Lower lobe of right lung (tissue), 2 donors: ENCODE data around the gene SOAT2. TPM values are rescaled to one million over a fixed set of nuclear protein-coding genes. Genes with fewer than 3 reads are reported as not detected.

ENCODE experiments used
- ATAC-seq, 2 donors: fragments of 200-7000 bp; cut with Tn5 transposase; one replicate each; pipeline ENCODE4 v1.9.1; 2020 to 2022; ENCODE audit warnings: mild to moderate bottlenecking in 2 of 2, moderate library complexity in 2 of 2
- DNase-seq: peaks from one replicate; pipeline ENCODE4 v3.0.0-alpha.2; 2020
- H3K27ac ChIP-seq: fragments of 200-600 bp; one replicate; pipeline ENCODE4 v1.8.0; 2022
- H3K27me3 ChIP-seq: fragments of 200-600 bp; one replicate; pipeline ENCODE4 v1.8.0; 2022; ENCODE audit warnings: low read depth
- H3K36me3 ChIP-seq: fragments of 200-600 bp; one replicate; pipeline ENCODE4 v1.8.0; 2022; ENCODE audit warnings: mild to moderate bottlenecking
- H3K4me1 ChIP-seq: fragments of 200-600 bp; one replicate; pipeline ENCODE4 v1.8.0; 2022
- H3K4me3 ChIP-seq: fragments of 200-600 bp; one replicate; pipeline ENCODE4 v1.8.0; 2022; ENCODE audit warnings: mild to moderate bottlenecking
- H3K9me3 ChIP-seq: fragments of 200-600 bp; one replicate; pipeline ENCODE4 v1.8.0; 2022
- intact Hi-C: fragments of 100-400 bp; cut with DNase I; formaldehyde crosslinking; loops from one replicate; pipeline ENCODE4 v1.11.0; 2022
- total RNA-seq: library from RNA; stranded (reverse); fragmentation: NEBNext Ultra II Directional; extraction: Animal tissue kit (Norgen Biotek cat#: 25700); gene quantifications from one replicate; pipeline ENCODE4 v1.2.1, GENCODE V29; 2021
- TF ChIP-seq, protein P1 (sequence below): fragments of 200-600 bp; IDR thresholded peaks from one replicate; pipeline ENCODE4 v1.8.0; 2022; ENCODE audit warnings: antibody characterized with exemption, mild to moderate bottlenecking
- donor health status: DM: no; HTN: yes; CAD: no; lungs with severe emphysema.

Gene SOAT2
- total RNA-seq, 1 donor from 2014 or later = not detected

DNA sequence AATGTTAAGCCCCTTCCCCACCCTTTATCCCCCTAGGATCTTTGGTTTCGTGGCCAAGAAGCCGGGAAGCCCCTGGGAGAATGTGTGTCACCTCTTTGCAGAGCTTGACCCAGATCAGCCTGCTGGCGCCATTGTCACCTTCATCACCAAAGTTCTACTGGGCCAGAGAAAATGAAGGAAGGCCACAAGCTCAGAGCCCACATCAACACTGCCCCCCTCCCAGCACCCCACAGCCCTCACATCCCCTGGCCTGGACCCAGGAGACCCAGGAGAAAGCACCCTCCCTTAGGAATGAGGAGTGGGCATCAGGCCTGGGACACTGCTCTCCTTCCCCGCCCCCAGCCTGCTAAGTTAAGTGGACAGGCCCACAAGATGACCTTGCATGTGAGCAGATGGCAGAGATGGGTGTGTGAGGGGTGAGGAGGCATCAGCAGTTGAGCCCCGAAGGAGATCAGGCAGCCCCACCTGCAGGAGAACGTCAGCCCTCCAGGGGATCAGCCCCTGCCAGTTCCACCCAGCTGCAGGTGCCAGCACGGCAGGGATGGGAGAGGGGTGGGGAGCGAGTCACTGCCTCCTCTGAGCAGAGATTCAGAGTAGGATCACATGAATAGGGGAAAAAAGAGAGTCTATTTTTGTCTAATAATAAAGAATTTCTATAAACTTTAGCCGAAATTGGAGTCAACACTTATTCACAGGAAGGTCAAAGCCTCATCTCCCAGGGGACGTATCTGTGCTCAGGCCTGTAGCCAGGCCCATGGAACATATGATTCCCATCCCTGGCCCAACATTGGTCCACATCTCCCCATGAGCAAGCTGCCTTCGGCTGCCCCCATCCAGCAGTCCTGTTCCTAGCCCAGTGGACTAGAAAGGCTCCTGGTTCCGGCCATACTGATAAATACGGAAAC is 39.3 kb upstream of the SOAT2 start:
- DNase-seq (no peak), ATAC-seq (no peak)
- Histone ChIP-seq H3K27ac (peak overlapping the region; percentile 24), H3K4me3 (no peak overlapping the region), H3K4me1 (peaks cover 53% of the 10 kb centered on the region), H3K36me3 (peaks cover 99% of the 10 kb centered on the region), H3K9me3 (no peaks in the 10 kb centered on the region), H3K27me3 (no peaks in the 10 kb centered on the region)
- intact Hi-C loops = no loop called here
- TF ChIP-seq, protein P1, sequence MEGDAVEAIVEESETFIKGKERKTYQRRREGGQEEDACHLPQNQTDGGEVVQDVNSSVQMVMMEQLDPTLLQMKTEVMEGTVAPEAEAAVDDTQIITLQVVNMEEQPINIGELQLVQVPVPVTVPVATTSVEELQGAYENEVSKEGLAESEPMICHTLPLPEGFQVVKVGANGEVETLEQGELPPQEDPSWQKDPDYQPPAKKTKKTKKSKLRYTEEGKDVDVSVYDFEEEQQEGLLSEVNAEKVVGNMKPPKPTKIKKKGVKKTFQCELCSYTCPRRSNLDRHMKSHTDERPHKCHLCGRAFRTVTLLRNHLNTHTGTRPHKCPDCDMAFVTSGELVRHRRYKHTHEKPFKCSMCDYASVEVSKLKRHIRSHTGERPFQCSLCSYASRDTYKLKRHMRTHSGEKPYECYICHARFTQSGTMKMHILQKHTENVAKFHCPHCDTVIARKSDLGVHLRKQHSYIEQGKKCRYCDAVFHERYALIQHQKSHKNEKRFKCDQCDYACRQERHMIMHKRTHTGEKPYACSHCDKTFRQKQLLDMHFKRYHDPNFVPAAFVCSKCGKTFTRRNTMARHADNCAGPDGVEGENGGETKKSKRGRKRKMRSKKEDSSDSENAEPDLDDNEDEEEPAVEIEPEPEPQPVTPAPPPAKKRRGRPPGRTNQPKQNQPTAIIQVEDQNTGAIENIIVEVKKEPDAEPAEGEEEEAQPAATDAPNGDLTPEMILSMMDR = no peak

DNA sequence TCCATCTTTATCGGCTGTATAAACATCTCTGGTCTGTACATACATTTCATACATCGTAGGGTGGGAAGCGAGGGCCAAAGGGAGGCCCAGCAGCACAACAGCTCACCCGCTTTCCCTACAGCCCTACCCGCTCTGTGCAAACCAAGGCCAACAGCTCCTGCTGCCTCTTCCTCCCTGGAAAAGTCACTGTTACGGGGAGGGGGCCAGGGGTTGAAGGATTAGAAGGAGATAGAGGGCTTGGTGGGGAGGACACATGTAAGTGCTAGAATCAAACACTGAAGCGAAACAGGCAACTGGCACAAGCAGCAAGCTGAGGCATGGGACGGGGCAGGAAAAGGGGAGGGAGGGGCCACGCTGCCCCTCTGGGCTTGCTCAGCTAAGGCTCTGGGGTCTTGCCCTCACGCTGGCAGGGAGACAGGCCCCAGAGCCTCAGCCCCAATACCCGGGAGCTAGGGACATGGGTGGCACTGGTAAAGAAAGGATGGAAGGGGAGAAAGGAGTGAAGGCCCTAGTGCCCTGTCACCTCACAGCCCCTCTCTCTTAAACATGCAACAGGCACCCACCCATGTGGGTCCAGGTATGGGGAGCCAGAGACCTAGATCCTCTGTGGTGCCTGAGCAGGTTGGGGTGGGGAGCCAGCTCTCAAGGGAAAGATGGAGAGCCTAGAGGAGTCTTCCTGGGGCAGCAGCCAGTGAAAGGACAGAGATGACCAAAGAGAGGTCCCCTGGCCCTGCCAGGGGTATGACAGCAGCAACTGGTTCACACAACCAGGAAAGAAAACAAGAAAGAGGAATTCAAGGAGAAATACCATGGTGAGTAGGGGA is 38.5 kb upstream of the SOAT2 start:
- DNase-seq (no peak), ATAC-seq (no peak)
- Histone ChIP-seq H3K4me1 (peaks cover 50% of the 10 kb centered on the region), H3K9me3 (no peaks in the 10 kb centered on the region), H3K36me3 (peaks cover 90% of the 10 kb centered on the region), H3K4me3 (no peak overlapping the region), H3K27me3 (no peaks in the 10 kb centered on the region), H3K27ac (peak overlapping the region; percentile 24)
- TF ChIP-seq, protein P1 = no peak
- intact Hi-C loops = no loop called here

GRCh38 chr12:53065470-53065869 is 37.8 kb upstream of the SOAT2 start:
- ATAC-seq (no peak), DNase-seq (no peak)
- Histone ChIP-seq H3K36me3 (peaks cover 89% of the 10 kb centered on the region), H3K4me1 (peaks cover 50% of the 10 kb centered on the region), H3K9me3 (no peaks in the 10 kb centered on the region), H3K27ac (no peak overlapping the region), H3K27me3 (no peaks in the 10 kb centered on the region), H3K4me3 (no peak overlapping the region)
- TF ChIP-seq, protein P1 = no peak
- intact Hi-C loops = no loop called here

DNA sequence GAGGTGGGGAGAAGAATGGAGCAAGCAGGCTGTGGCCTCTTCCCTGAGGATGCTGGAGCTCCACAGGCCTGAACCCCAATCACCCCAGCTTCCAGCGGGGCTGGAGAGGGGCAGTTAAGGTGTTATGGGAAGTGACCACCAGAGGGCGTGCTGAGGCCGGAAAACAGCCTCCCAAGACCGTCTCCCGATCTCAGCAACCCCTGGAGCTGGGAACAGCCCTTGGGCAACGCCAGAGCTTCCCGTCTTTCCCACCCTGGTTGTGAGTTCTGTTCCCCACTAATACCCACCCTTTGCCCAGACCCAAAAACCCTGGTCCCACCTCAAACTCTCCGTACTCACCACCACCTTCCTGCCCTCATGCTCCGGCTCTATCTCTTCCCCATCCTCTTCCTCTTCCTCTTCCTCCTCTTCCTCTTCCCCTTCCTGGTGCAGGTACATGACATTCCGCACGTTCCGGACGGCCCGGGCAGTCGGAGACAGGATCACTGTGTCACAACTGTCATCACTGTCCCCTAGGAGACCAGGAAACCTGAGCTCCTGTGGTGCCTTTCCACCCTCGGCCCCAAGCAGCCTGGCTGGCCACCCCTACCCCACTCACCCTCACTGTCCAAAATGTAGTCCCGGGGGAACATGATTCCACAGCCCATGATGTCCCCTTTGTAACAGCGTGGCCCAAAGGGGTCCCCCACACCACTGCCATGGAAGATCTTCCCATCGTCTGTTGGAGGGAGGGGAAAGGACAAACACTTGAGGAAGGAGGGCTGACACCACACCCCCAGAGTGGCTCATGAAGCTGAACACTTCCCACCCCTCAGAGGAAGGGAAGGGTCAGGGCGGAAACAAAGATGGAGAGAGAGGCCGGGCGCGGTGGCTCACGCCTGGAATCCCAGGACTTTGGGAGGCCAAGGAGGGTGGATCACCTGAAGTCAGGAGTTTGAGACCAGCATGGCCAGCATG is 37.0 kb upstream of the SOAT2 start:
- TF ChIP-seq, protein P1 = peak; percentile 89
- Histone ChIP-seq H3K27ac (peak overlapping the region; percentile 60), H3K27me3 (no peaks in the 10 kb centered on the region), H3K4me3 (no peak overlapping the region), H3K36me3 (peaks cover 89% of the 10 kb centered on the region), H3K9me3 (no peaks in the 10 kb centered on the region), H3K4me1 (peaks cover 50% of the 10 kb centered on the region)
- ATAC-seq = peak; percentile 65 to 75
- intact Hi-C loops = no loop called here
- peak; percentile 83 for DNase-seq
